OCI-LY1 (cell line): ENCODE measurements around the gene ANKRD52.

Source experiments
- CTCF ChIP-seq: fragments of 200-600 bp; sonication (generic), shearing (Covaris generic); IDR thresholded peaks from 2 replicates; pipeline ENCODE4 v1.5.1; 2017; ENCODE audit warnings: mild to moderate bottlenecking, antibody characterized with exemption, low read length, moderate library complexity, mixed read lengths
- EZH2 ChIP-seq: fragments of 200-600 bp; sonication (generic), shearing (Covaris generic); IDR thresholded peaks from 2 replicates; pipeline ENCODE4 v1.8.0; 2017; ENCODE audit warnings: borderline replicate concordance, mixed run types, mild to moderate bottlenecking, antibody characterized with exemption, low read length, moderate library complexity, mixed read lengths

GRCh38 chr12:56288705-56289387, 30.7 kb upstream of the ANKRD52 start:
- no peak for TF ChIP-seq CTCF
- no peak for TF ChIP-seq EZH2
